GM21423 (cell line): Measurements from ENCODE around the gene SEPSECS.

ENCODE experiments used
- ATAC-seq: cut with Tn5 transposase; IDR thresholded peaks from one replicate; pipeline ENCODE4 v1.9.1; 2021; ENCODE audit warnings: mild to moderate bottlenecking, moderate library complexity; ENCODE audit not compliant: unreplicated experiment

SEPSECS gene

DNA sequence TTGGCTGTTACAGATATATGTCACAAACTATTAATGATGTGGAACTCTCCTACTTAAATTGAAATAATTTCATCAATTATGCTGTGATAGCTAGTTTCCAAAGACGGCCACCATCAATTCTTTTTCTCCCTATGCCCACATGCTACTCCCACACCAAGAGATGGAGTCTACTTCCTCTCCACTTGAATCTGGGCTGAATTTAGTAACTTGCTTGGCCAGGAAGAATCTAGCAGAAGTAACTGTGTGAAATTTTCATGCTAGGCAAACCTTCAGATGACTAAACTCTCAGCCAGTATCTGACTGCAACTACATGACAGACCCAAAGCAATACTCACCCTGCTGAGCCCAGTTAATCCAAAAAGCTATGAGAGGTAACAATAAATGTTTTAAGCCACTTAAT, 3.2 kb downstream of the SEPSECS start:
- ATAC-seq, result no peak

DNA sequence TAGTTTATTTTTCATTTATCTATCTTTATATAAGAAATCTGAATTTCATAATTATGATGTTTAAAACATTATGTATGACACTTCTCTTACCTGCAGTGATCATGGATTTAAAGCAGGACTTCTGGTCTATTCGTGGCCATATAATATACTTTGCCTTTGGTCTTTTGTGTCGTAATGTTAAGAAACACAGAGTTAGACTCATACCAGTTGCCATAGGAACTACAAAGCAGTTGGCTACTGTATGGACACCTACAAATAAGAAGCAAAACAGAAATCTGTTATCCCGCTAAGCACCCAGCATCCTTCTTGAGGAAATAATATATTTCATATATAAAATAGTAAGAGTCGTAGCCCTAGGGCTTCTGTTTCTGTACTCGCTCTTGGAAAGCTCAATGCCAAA, 4.3 kb downstream of the SEPSECS start:
- no peak for ATAC-seq

DNA sequence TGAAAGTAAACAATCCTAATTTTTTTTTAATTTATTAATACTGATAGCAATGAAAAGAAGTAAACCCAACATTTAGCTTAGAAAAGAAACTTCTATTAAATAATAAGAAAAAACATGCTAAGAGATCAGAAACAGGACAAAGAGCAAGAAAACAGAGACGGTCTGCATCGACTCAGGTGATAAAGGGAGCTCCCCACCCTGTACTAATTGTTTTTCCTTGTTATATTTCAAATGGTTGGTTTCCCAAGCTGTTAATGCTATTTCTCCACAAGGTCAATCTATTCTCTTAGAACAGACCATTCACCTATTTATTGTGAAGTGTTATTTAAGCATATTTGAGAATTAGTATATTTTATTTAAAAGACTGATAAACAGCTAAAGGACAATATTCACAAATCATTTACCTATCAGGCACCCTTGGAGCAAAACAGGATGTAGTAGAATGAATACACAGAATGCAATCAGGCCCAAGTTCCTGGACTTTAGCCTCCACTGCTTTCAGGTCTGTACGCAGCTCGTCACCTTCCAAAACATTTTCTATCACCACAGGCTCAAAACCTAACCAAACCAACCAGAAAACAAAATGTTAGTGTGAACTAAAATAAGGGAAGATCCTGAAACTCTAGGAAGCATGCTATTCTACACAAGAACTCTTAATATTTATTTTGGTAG, 5.5 kb downstream of the SEPSECS start:
- no peak for ATAC-seq

DNA sequence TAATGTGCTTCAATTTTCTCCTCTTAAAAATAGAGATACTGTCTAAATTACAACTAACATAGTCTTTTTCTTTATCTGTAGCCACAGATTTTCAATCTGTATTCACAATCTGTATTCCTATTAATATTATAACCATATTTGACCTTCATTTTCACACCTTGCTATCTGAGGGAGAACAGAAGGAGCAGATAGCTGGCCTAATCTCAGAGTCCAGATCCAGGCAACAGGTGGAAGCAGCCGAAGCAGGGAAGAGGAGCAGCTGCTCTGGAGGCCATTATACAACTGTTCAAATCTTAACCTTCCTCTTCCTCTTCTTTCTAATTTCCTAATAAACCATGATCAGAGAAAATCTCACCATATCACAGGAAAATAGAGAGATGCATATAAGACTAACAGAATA, 14.2 kb downstream of the SEPSECS start:
- ATAC-seq, result no peak

DNA sequence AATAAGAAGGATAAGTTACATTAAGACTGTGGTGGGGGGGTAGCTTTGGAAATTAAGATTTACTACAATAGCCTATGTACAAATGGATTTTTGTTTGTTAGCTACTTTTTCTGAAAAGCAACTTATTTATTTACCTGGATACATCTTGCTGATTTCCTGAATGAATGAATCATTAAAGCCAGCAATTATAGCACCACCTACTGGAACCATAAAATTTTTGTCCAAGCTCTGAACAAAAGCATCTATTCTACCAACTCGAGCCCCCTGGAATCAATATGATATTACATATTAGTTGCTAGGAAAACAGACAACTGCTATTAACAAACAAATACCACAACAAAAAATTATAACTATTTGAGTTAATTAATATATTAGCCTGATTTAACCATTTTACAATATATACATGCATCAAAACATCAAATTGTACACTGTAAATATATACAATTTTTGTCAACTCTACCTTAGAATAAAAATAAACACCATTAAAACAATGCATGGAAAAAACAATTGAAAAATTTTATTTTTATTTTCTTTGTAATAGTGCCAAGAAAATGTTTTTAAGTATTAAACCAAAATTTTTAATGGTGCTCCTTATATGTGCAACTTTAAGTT, 15.3 kb downstream of the SEPSECS start:
- no peak for ATAC-seq

DNA sequence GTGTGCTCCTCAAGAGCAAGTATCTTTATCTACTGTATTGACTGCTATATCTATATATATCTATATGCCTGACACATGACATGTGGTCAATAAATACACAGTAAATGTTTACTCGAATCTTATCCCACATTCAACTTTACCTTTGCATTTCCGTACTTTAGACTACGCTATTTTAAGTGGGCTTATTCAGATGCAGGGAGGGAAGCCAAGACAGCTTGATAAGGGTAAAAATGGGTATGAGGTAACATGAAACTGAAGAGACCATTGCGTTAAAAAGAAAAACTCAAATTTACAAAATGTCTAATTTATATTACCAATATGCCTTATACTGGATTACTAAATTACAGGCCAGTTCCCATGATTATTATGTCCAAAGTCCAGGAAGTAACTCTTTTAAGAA, 17.8 kb downstream of the SEPSECS start:
- no peak for ATAC-seq

DNA sequence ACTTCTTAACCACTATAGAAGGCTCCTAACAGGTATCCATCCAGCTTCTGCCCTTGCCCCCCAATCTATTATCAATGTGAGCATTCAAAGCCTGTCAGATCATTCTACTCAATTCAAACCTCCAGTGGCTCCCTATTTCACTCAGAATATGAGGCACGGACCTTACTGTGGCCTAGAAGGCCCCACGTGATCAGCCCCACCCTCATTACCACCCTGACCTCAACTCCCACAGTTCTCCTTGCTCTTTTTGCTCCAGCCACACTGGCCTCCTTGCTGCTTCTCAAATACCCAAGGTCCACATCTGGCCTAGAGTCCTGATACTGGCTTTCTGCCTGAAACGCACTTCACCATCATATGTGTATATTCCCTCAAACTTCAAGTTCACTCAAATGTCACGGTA, 18.7 kb downstream of the SEPSECS start:
- ATAC-seq, result no peak

DNA sequence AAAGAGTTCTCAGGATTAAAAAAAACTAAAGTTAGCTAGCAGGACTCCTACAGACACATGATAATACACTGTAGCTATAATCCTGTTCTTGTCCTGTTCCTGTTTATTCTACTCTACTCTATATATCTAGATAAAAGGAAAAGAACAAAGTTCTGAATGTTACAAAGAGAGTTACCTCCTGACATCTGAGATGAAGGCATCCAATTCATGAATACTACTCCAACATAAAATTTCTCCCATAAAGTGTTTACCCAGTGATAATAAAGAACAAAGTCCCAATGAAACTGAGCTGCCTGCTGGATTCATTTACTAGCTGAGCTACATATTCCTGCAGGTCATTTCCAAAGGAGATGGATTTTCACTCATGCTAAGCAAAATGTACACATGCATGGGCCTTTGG, 27.1 kb downstream of the SEPSECS start:
- ATAC-seq, result no peak

DNA sequence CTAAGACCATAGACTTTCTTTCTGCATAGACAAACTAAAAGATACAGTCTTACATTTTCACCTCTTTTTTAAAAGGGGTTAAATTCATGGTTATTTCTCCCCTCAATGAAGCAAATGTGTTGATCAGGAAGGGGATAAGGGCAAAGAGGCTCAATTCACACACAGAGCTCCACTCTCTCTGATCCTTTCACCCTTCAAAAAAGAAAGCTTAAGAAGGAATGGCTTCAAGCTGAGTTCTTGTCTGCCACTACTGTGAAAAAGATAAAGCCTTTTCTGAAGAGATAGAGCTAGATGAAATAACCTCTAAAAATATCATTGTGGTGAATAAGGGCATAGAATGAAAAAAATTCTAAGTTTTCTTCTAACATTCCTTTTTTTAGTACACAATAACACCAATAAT, 28.3 kb downstream of the SEPSECS start:
- ATAC-seq, result no peak

DNA sequence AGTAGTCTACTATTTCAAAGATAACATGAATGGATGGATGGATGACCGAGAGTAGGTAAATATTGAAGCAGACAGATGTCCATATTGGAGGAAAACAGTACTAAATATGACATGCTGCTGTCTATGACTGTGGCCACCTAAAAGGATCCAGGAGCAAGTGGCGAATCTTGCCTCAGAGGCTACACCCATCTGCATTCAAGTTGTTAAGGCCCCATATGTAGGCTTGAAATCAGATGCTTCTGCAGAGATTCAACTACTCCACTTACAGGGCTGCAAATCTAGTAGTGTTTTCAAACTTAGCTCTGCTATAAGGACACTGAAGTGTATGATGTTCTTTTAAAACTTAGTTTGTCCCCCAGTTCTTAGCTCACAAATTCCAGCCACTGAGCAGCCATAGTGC, 28.9 kb downstream of the SEPSECS start:
- ATAC-seq, result no peak

DNA sequence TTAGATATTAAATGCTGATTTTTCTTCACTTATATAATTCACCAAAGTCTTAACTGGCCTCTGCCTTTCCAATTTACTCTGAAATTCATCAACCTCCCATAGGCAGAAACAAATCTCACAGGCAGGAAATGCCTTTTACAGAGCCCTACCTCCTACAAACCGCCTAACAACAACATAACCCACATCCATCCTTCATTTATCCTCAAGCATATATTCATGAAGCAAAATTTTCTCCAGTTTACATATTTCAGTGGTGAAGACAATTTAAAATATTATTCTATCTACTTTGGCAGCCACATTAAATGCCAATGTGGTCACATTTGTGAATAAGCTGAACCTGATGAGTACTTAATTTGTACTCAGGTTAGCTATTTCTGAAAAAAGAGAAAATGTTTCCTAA, 30.3 kb downstream of the SEPSECS start:
- ATAC-seq, result no peak

DNA sequence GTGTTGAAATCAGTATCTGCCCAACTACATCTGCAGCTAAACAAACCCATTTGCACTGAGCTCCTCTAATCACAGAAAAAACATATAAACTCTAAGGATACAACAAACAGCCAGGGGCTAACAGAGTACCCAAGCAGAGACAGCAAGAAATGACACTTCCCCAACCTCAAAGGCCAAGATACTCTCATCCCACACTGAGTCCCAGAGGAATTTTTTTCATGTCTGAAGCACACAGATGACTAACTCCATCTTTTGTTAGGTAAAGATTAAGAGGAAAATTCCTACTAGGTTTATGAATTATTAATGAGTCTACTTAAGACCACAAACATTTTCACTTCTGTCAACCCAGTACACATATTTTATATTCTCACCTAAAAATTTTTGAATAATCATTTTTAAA, 31.6 kb downstream of the SEPSECS start:
- ATAC-seq, result peak; percentile 45

DNA sequence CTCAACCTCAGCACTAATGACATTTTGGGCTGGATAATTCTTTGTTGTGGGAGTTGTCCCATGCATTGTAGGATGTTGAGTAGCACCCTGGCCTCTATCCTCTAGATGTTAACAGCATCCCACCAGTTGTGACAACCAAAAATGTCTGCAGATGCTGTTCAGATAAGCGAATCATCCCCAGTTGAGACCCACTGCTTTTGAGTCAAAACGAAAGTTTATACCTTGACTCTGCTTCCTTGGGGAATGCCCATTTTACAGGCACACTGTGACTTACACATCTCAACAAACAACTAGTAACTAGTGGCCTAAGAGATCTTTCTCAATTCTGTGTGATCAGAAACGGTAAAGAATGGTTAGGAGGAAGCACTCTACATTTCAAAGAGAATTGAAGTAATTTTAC, 37.0 kb downstream of the SEPSECS start:
- ATAC-seq, result peak; percentile 98

DNA sequence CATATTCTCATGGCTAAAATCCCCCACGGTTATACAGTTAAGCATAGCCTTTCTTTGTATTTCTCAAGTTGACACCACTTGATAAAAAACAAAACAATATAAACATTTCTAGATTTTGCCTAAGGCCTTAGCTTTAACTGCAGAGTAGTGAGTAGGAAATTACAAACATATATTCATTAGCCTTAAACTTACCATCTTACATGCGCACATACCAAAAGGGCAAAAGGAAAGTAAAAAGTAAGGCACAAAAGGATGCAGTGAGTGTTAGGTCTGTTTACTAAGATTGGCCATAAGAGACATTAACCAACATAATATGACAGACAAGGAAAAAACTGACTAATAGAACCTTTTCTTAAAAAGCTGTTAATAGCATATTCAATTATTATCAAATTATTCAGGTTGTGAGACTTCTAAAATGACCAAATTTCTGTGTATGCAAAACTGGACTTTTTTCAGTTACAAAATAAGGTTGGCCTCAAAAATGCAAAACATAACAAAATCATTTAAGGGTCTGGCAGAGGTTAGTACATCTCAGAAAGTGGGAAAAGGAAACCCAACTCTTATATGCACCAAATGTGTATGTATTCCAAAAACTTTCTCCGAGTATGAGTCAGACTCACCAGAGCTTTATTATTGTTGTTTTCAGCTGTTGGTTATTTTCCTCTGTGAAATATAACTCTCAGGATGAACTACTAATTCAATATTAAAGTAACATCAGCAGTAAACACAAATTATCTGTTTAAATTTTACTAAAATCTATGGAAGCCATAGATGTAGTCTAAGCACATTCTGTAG, 39.9 kb downstream of the SEPSECS start:
- no peak for ATAC-seq

DNA sequence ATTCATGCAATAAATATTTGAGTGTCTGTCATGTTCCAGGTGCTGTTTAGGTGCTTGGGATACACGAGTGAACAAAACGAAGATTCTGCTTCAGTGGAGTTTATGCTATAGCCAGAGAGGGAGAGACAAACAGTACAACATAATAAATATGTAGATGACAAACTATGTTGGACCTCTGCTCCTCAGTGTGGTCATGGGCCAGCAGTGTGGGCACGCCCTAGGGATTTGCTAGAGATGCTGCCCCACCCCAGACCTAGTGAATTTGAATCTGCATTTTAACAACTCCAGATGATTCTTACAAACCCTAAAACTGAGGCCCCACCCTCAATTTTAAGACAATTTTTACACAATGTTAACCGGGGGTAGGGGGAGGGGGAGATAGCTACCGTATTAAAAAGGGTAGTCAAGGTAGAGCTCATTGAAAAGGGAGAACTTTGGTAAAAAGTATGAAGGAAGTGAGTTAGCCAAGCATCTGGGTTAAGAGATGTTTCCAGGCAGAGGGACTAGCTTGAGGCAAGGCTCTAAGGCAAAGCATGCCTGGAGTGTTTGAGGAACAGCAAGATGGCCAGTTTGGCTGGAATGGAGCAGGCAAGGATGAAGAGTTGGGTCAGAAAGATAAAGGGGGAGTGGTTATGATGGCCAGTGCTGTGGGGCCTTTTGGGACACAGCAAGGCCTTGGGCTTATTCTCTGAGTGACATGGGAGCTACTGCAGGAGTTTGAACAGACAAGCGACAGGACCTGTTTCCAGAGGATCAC, 42.4 kb downstream of the SEPSECS start:
- ATAC-seq, result no peak

DNA sequence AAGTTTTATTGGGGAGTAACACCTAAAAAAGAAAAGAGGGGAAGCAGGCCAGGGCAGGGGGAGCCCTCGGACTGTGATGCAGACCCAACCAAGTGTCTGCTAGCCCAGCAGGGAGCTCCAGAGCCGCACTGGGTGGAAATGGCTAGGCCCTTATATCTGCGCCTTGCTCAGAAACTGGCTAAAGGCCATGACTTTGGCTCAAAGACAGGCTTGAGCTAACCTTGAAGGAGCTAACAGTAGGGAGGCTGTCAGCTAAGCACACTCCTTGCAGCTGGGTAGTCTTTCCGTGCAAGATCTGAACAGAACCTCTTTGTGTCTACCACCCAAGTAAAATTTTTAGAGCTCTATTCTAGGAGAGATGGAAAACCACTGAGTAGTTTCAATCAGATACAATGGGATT, 43.0 kb downstream of the SEPSECS start:
- ATAC-seq, result no peak

DNA sequence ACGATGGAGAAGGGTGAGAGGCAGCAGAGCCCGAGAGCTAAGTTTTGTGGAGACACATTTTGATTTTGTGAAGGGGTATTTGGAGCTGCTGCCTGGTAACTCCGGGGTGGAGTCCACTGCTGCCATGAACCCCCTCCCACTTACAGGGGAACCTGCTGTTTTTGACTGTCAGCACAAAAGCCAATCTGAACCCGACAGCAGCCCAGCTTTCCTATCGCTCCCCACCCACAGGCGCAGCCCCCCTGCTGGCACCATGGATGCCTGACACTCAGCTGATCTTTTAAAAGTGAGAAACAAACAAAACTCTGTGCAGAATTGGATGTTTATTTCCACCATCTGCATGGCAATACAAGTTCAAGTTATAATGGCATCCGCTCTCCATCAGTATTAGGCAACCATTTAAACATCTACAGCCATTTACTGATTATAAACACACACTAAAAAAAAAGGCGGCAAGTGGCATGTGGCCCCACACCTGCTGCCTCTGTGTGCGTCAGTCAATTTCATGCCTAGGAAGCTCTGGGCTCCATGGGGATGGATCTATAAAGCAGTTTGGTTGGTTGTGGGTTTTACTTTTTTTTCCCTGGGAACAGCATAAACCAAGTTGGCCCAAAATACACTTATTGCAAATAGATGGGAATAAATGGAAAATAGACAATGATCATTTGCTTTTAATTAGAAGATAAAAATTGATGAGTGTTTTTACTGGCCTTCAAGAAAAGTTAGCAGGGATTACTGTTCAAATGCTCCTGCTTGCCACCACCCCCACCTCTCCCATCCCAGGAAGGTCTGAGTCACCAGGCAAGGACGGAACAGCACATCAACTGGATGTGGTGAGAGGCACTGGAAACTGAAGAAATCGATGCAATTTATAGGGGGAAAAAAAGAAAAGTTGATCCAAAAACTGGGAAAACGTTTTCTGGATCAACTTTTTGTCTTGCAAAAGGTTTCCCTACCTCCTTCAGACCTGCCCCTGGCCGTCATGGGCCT, 46.0 kb downstream of the SEPSECS start:
- ATAC-seq, result no peak

DNA sequence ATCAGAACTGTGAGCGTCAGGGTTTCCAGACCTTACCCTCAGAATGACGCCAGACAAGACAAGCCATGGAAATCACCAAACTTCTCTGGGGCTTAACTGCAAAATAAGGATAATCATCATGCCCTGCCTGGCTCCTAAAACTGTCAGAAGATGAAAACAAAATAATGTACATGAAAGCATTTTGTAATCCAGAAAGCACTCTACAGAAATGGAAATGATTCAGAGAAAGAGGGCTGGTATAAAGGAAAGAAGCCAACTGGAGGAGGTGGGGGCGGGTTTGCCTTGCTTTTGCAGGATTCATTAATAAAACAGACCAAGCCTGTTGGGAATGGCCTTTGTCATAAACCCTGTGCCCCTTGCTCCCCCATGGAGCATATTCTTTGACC, 47.3 kb downstream of the SEPSECS start:
- no peak for ATAC-seq

DNA sequence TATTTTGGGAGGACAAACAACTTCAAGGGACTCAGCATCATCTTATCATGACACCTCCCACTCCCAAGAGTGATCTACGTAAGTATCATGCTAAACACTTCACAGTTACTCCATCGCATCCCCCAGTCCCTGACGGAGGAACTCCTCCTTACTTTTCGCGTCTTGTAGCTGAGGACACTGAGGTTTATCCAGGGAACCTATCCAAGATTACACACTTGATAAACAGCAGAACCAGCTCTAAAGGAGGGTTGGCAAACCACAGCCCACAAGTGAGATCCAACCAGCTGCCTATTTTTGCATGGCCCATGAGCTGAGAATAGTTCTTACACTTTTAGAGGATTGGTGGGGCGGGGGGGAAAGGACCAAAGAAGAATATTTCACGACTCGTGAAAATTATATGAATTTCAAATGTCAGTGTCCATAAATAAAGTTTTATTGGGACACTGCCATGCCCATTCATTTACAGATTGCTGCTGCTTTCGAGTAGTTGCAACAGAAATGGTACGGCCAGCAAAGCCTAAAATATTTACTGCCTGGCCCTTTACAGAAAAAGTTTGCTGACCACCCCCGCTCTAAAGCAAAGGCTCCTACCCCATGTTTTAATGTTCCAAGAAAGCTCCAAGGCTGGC, 47.8 kb downstream of the SEPSECS start:
- no peak for ATAC-seq

DNA sequence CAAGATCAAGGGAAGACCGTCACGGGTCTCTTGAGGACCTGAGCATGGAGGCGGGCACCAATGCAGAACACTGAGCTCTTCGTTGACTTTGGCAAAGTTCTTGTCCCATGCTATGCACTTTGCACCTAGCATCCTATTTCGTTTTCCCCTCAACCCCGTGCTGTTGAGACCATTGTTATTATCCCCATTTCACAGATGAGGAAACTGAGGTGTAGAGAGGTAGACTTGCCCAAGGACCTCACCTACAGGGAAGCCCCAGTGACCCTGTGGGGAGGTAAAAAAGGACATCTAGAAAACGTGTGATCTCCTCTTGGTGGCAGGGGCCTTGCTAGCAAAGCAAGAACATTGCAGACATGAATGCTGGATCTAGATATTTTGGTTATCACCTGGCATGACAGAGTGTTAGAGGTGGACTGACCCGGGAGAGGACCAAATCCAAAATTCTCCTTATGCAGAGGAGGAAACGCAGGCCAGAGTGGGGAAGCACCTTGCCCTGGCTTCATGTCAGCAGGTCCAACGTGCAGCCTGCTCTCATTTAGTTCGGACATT, 48.5 kb downstream of the SEPSECS start:
- ATAC-seq, result no peak
